DND-41 (cell line): ENCODE data around the gene GSG1L2.
A peak's percentile ranks its signal among the peaks of the same experiment; 100 is the strongest.

Experiments used
- ATAC-seq: fragments of 200-7000 bp; cut with Tn5 transposase; 3 replicates; pipeline ENCODE4 v1.9.1; 2021; ENCODE audit warnings: low read depth; ENCODE audit not compliant: insufficient read depth
- DNase-seq: peaks from one replicate; pipeline ENCODE4 v3.0.0-alpha.2; 2020
- H2AFZ ChIP-seq: 2 replicates; pipeline ENCODE4 v1.6.0; 2012; ENCODE audit warnings: low read depth, low read length
- H3K27ac ChIP-seq: 2 replicates; pipeline ENCODE4 v1.5.1; 2012; ENCODE audit warnings: low read length, inconsistent platforms
- H3K27me3 ChIP-seq: fragments of 200-600 bp; sonication (generic); 2 replicates; pipeline ENCODE4 v1.6.0; 2012; ENCODE audit warnings: low read length, mild to moderate bottlenecking, inconsistent platforms; ENCODE audit not compliant: insufficient read depth, poor library complexity
- H3K36me3 ChIP-seq: 2 replicates; pipeline ENCODE4 v1.5.1; 2012; ENCODE audit warnings: low read length, inconsistent platforms; ENCODE audit not compliant: insufficient read depth
- H3K4me1 ChIP-seq: 2 replicates; pipeline ENCODE4 v1.5.1; 2012; ENCODE audit warnings: mild to moderate bottlenecking, low read length; ENCODE audit not compliant: insufficient read depth
- H3K4me2 ChIP-seq: 2 replicates; pipeline ENCODE4 v1.6.0; 2012; ENCODE audit warnings: mild to moderate bottlenecking, moderate library complexity, low read length, inconsistent platforms; ENCODE audit not compliant: insufficient read depth
- H3K4me3 ChIP-seq, 2 experiments: fragments of 200-600 bp in 1 of 2; shearing (Covaris generic) in 1 of 2; 2 replicates each; pipeline ENCODE4 v1.5.1; 2012 to 2016; ENCODE audit warnings: inconsistent platforms in 2 of 2, low read length in 2 of 2, mild to moderate bottlenecking in 2 of 2, low read depth in 1 of 2, moderate library complexity in 1 of 2
- H3K79me2 ChIP-seq: 2 replicates; pipeline ENCODE4 v1.6.0; 2012; ENCODE audit warnings: low read length, inconsistent platforms; ENCODE audit not compliant: insufficient read depth
- H3K9ac ChIP-seq: 2 replicates; pipeline ENCODE4 v1.6.0; 2012; ENCODE audit warnings: low read depth, mild to moderate bottlenecking, inconsistent platforms, low read length, moderate library complexity
- H3K9me3 ChIP-seq: 2 replicates; pipeline ENCODE4 v1.5.1; 2012; ENCODE audit warnings: low read length, moderate library complexity, mild to moderate bottlenecking, inconsistent platforms; ENCODE audit not compliant: insufficient read depth, severe bottlenecking
- H4K20me1 ChIP-seq: 2 replicates; pipeline ENCODE4 v1.6.0; 2012; ENCODE audit warnings: low read length; ENCODE audit not compliant: insufficient read depth
- CTCF ChIP-seq: IDR thresholded peaks from 2 replicates; pipeline ENCODE4 v1.5.1; 2012; ENCODE audit warnings: borderline replicate concordance, low read length, moderate library complexity, mild to moderate bottlenecking; ENCODE audit not compliant: poor library complexity, severe bottlenecking; ENCODE audit errors: extremely low read depth
- EZH2 ChIP-seq: IDR thresholded peaks from 3 replicates; pipeline ENCODE4 v1.6.1; 2012; ENCODE audit warnings: borderline replicate concordance, low read depth, mild to moderate bottlenecking, moderate library complexity, low read length, inconsistent platforms; ENCODE audit not compliant: severe bottlenecking

Gene GSG1L2

GRCh38 chr17:9769036-9769695, 52.7 kb downstream of the GSG1L2 start:
- no peak overlapping the region for H2AFZ ChIP-seq
- H4K20me1 ChIP-seq = 0 out of 2 replicates have a peak, but pooled peaks cover 4% of the 10 kb centered on the region
- no peak overlapping the region for H3K27ac ChIP-seq
- ATAC-seq = no peak
- no peaks in the 10 kb centered on the region for H3K4me1 ChIP-seq
- no peak overlapping the region for H3K4me2 ChIP-seq
- H3K9me3 ChIP-seq = no peaks in the 10 kb centered on the region
- no peaks in the 10 kb centered on the region for H3K79me2 ChIP-seq
- H3K27me3 ChIP-seq = peaks cover 7% of the 10 kb centered on the region
- H3K4me3 ChIP-seq = no peak overlapping the region
- TF ChIP-seq EZH2 = no peak
- TF ChIP-seq CTCF = no peak
- H3K9ac ChIP-seq = no peak overlapping the region
- no peak for DNase-seq
- no peaks in the 10 kb centered on the region for H3K36me3 ChIP-seq

- TF ChIP-seq EZH2 (no peak), CTCF (peak; percentile 43)
- H3K27me3 ChIP-seq = peaks cover 7% of the 10 kb centered on the region
- ATAC-seq (no peak), DNase-seq (no peak)
- no peak overlapping the region for H3K27ac ChIP-seq
- H3K79me2 ChIP-seq = no peaks in the 10 kb centered on the region
- no peak overlapping the region for H2AFZ ChIP-seq
- H3K4me1 ChIP-seq = no peaks in the 10 kb centered on the region
- no peak overlapping the region for H3K4me3 ChIP-seq
- no peaks in the 10 kb centered on the region for H3K36me3 ChIP-seq
- H3K4me2 ChIP-seq = no peak overlapping the region
- no peak overlapping the region for H3K9ac ChIP-seq
- H4K20me1 ChIP-seq = 0 out of 2 replicates have a peak, but pooled peaks cover 4% of the 10 kb centered on the region
- no peaks in the 10 kb centered on the region for H3K9me3 ChIP-seq
Observed at GRCh38 chr17:9768381-9768934, 53.4 kb downstream of the GSG1L2 start.

DNA sequence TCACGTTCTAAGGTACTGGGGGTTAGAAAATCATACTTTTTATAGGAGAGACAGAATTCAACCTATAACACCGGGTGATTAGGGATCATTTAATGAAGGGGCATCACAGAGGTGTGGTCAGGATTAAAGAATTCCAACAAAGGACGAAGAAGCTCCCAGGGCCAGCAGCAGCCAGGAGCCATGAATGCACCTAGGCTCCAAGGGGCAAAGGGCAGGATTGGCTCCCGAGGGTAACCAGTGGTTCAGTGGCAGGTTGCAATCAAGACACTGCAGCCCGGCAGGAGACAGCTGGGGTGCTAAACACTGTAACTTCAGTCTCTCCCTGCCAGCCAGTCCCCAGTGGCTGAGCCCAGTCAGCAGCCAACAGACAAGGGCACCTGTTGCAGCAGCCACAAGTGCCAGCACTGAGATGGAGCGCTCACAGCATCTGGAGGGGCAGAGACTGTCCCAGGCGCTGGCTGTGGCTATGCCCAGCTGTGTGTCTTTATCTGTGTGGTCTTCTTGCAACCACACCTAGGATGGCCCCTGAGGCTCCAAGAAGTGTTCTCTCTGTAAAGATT, 54.4 kb downstream of the GSG1L2 start:
- DNase-seq (peak; percentile 10), ATAC-seq (no peak)
- TF ChIP-seq CTCF = no peak
- TF ChIP-seq EZH2 = no peak
- Histone ChIP-seq H3K36me3 (no peaks in the 10 kb centered on the region), H3K4me2 (no peak overlapping the region), H3K9ac (no peak overlapping the region), H3K79me2 (no peaks in the 10 kb centered on the region), H3K9me3 (no peaks in the 10 kb centered on the region), H2AFZ (no peak overlapping the region), H3K4me3 (no peak overlapping the region), H3K27me3 (peaks cover 7% of the 10 kb centered on the region), H4K20me1 (0 out of 2 replicates have a peak, but pooled peaks cover 4% of the 10 kb centered on the region), H3K27ac (no peak overlapping the region), H3K4me1 (no peaks in the 10 kb centered on the region)
